ENCODE results near the gene FAM13B. TPM values are rescaled to one million over a fixed set of nuclear protein-coding genes. Genes with fewer than 3 reads are reported as not detected.

FAM13B gene
- total and polyA plus RNA-seq, 2 experiments from 2014 or later = 8.1 to 22.7 TPM

DNA sequence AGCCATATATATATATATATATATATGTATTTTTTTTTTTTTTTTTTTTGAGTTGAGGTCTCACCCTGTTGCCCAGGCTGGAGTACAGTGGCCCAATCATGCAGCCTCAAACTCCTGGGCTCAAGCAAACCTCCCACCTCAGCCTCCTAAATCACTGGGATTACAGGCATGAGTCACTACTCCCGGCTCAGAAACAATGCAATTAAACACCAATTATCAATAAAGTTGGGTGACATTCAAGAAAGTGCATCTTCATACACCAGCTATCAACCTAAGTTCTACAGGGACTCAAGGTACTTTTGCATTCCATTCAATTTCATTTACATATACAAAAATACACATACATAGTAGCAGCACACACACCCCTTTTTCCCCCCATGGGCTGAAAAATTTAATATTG is 7.6 kb downstream of the FAM13B start:
- TF ChIP-seq EZH2 (IDR thresholded peaks at IDR 0.05; ENCODE audit: borderline replicate concordance) (no peak), EZH2phosphoT487 (IDR thresholded peaks at IDR 0.05; ENCODE audit: low read depth, severe bottlenecking, unreplicated experiment) (no peak)
- TF ChIP-seq, protein P1, sequence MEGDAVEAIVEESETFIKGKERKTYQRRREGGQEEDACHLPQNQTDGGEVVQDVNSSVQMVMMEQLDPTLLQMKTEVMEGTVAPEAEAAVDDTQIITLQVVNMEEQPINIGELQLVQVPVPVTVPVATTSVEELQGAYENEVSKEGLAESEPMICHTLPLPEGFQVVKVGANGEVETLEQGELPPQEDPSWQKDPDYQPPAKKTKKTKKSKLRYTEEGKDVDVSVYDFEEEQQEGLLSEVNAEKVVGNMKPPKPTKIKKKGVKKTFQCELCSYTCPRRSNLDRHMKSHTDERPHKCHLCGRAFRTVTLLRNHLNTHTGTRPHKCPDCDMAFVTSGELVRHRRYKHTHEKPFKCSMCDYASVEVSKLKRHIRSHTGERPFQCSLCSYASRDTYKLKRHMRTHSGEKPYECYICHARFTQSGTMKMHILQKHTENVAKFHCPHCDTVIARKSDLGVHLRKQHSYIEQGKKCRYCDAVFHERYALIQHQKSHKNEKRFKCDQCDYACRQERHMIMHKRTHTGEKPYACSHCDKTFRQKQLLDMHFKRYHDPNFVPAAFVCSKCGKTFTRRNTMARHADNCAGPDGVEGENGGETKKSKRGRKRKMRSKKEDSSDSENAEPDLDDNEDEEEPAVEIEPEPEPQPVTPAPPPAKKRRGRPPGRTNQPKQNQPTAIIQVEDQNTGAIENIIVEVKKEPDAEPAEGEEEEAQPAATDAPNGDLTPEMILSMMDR (IDR thresholded peaks at IDR 0.05; ENCODE audit: poor library complexity) = no peak
- WGBS (ENCODE audit: low lambda C conversion rate, missing lambda C conversion rate) = 61% methylated on average over 1 of the region's 1 CpG

DNA sequence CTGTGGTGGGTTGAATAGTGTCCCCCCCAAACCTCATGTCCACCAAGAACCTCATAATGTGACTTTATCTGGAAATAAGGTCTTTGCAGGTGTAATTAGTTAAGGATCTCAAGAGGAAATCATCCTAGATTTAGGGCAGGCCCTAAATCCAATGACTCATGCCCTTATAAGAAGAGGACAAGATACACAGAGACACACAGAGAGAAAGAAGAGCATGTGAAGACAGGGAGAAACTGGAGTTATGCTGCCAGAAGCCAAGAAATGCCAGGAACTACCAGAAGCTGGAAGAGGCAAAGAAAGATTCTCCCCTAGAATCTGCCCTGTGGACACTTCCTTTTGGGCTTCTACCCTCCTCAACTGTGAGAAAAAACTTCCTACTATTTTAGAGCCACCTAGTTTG is 8.8 kb downstream of the FAM13B start:
- peaks cover 54% of the 10 kb centered on the region for H4K20me1 ChIP-seq (ENCODE audit: insufficient read depth, poor library complexity, severe bottlenecking)
- H3K4me2 ChIP-seq = no peak overlapping the region

More for the DNA sequence above, 7.6 kb downstream of the FAM13B start:
- H3K27me3 ChIP-seq = no peaks in the 10 kb centered on the region
- H3K27ac ChIP-seq = no peak overlapping the region
- peaks cover 99% of the 10 kb centered on the region for H3K79me2 ChIP-seq
- H3K9me2 ChIP-seq (replicated peaks; ENCODE audit: insufficient read depth) = no peaks in the 10 kb centered on the region
- no peaks in the 10 kb centered on the region for H3K9me3 ChIP-seq (ENCODE audit: low read depth)
- H3K36me3 ChIP-seq (replicated peaks; ENCODE audit: insufficient read depth, low read depth) = no peaks in the 10 kb centered on the region
- peaks cover 66% of the 10 kb centered on the region for H4K20me1 ChIP-seq (ENCODE audit: insufficient read depth, poor library complexity, severe bottlenecking)
- H2AFZ ChIP-seq = no peak overlapping the region
- no peak overlapping the region for H3K4me3 ChIP-seq
- no peak for DNase-seq (ENCODE audit: low spot score)
- no peak overlapping the region for H3K4me2 ChIP-seq
- H3K4me1 ChIP-seq (ENCODE audit: insufficient read depth) = no peaks in the 10 kb centered on the region

DNA sequence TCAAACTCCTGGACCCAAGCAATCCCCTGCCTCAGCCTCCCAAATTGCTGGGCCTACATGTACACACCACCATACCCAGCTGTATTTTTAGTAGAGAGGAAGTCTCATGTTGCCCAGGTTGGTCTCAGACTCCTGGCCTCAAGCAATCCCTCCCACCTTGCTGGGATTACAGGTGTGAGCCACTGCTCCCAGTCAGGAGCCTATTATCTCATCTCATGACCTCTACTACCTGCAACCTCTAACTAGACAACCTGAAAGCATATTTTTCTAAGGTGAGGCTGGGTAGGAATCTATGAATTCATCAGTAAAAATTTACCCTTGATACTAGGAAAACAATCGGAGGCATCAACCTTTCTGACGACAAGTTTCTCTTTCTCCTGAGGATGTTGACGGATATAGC is 10.0 kb downstream of the FAM13B start:
- H3K4me2 ChIP-seq = no peak overlapping the region
- H3K9me2 ChIP-seq (replicated peaks; ENCODE audit: insufficient read depth) = no peaks in the 10 kb centered on the region
- no peak overlapping the region for H2AFZ ChIP-seq
- no peak for DNase-seq (ENCODE audit: low spot score)
- no peaks in the 10 kb centered on the region for H3K36me3 ChIP-seq (replicated peaks; ENCODE audit: insufficient read depth, low read depth)
- H4K20me1 ChIP-seq (ENCODE audit: insufficient read depth, poor library complexity, severe bottlenecking) = peaks cover 44% of the 10 kb centered on the region
- no peaks in the 10 kb centered on the region for H3K4me1 ChIP-seq (ENCODE audit: insufficient read depth)
- peak overlapping the region; percentile 24 for H3K27ac ChIP-seq
- H3K4me3 ChIP-seq = no peak overlapping the region
- H3K79me2 ChIP-seq = peaks cover 90% of the 10 kb centered on the region
- WGBS (ENCODE audit: low lambda C conversion rate, missing lambda C conversion rate) = 78% methylated on average over 3 of the region's 3 CpGs
- TF ChIP-seq, protein P1 (IDR thresholded peaks at IDR 0.05; ENCODE audit: poor library complexity) = no peak
- no peak for TF ChIP-seq EZH2 (IDR thresholded peaks at IDR 0.05; ENCODE audit: borderline replicate concordance)
- TF ChIP-seq EZH2phosphoT487 (IDR thresholded peaks at IDR 0.05; ENCODE audit: low read depth, severe bottlenecking, unreplicated experiment) = no peak
- no peaks in the 10 kb centered on the region for H3K9me3 ChIP-seq (ENCODE audit: low read depth)
- no peaks in the 10 kb centered on the region for H3K27me3 ChIP-seq

More for the DNA sequence above, 8.8 kb downstream of the FAM13B start:
- Histone ChIP-seq H3K79me2 (peaks cover 98% of the 10 kb centered on the region), H3K4me3 (no peak overlapping the region), H3K36me3 (replicated peaks; ENCODE audit: insufficient read depth, low read depth) (no peaks in the 10 kb centered on the region), H3K9me3 (ENCODE audit: low read depth) (no peaks in the 10 kb centered on the region), H3K27ac (no peak overlapping the region), H3K27me3 (no peaks in the 10 kb centered on the region), H3K9me2 (replicated peaks; ENCODE audit: insufficient read depth) (no peaks in the 10 kb centered on the region), H3K4me1 (ENCODE audit: insufficient read depth) (no peaks in the 10 kb centered on the region), H2AFZ (no peak overlapping the region)
- DNase-seq (ENCODE audit: low spot score) = no peak
- TF ChIP-seq EZH2 (IDR thresholded peaks at IDR 0.05; ENCODE audit: borderline replicate concordance) = no peak

DNA sequence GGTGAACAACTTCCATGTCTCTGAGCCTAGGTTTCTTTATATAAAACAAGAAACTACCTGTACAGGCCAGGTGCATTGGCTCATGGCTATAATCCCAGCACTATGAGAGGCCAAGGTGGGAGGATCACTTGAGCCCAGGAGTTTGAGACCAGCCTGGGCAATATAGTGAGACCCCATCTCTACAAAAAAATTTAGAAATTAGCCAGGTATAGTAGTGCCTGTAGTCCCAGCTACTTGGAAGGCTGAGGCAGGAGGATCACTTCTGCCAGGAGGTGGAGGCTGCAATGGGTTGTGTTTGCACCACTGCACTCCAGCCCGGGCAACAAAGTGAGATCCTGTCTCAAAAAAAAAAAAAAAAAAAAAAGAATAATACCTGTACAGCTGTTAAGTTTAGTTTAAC is 11.1 kb downstream of the FAM13B start:
- H3K27me3 ChIP-seq = no peaks in the 10 kb centered on the region
- H3K9me2 ChIP-seq (replicated peaks; ENCODE audit: insufficient read depth) = no peaks in the 10 kb centered on the region
- no peaks in the 10 kb centered on the region for H3K36me3 ChIP-seq (replicated peaks; ENCODE audit: insufficient read depth, low read depth)
- DNase-seq (ENCODE audit: low spot score) = no peak
- no peaks in the 10 kb centered on the region for H3K4me1 ChIP-seq (ENCODE audit: insufficient read depth)
- WGBS (ENCODE audit: low lambda C conversion rate, missing lambda C conversion rate) = 0% methylated on average over 1 of the region's 1 CpG
- TF ChIP-seq, protein P1 (IDR thresholded peaks at IDR 0.05; ENCODE audit: poor library complexity) = no peak
- TF ChIP-seq EZH2phosphoT487 (IDR thresholded peaks at IDR 0.05; ENCODE audit: low read depth, severe bottlenecking, unreplicated experiment) (no peak), EZH2 (IDR thresholded peaks at IDR 0.05; ENCODE audit: borderline replicate concordance) (no peak)
- H3K4me2 ChIP-seq = no peak overlapping the region
- H3K79me2 ChIP-seq = peaks cover 84% of the 10 kb centered on the region
- no peak overlapping the region for H3K27ac ChIP-seq
- no peaks in the 10 kb centered on the region for H3K9me3 ChIP-seq (ENCODE audit: low read depth)
- H3K4me3 ChIP-seq = no peak overlapping the region
- peaks cover 42% of the 10 kb centered on the region for H4K20me1 ChIP-seq (ENCODE audit: insufficient read depth, poor library complexity, severe bottlenecking)
- no peak overlapping the region for H2AFZ ChIP-seq

Measured in hepatocyte (in vitro differentiated cells).